Measurements from ENCODE around the gene ZNF280B.
"Not testable (repeated sequence)": the region's sequence is repeated elsewhere in the genome, so short reads cannot be mapped to it uniquely, and the experiment has no call there.

DNA sequence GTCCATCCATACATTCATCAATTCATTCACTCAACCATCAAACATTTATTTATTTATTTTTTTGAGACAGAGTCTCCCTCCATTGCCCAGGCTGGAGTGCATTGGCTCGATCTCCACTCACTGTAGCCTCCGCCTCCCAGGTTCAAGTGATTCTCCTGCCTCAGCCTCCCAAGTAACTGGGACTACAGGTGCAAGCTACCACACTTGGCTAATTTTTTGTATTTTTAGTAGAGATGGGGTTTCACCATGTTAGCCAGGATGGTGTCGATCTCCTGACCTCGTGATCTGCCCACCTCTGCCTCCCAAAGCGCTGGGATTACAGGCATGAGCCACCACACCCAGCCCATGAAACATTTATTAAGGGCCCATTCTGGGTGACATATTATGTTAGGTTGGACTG lies 37.4 kb downstream of the ZNF280B start:
- TF ChIP-seq POLR2A (IDR thresholded peaks at IDR 0.05; ENCODE audit: extremely low read depth, insufficient read length); CTCF (IDR thresholded peaks at IDR 0.05; ENCODE audit: low read depth, low read length); MYC (IDR thresholded peaks at IDR 0.05; ENCODE audit: low read depth, low read length): not testable (repeated sequence)
- TF ChIP-seq, protein P1, sequence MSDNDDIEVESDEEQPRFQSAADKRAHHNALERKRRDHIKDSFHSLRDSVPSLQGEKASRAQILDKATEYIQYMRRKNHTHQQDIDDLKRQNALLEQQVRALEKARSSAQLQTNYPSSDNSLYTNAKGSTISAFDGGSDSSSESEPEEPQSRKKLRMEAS (IDR thresholded peaks at IDR 0.05; ENCODE audit: low read depth, low read length) = not testable (repeated sequence)
